CD1c-positive myeloid dendritic cell (primary cell): ENCODE data around the gene SLC39A11.

Source experiments
- DNase-seq: peaks from one replicate; pipeline ENCODE4 v3.0.0-alpha.2; 2016; ENCODE audit errors: extremely low spot score

Gene SLC39A11

GRCh38 chr17:72691017-72691416 is 401.5 kb downstream of the SLC39A11 start:
- no peak for DNase-seq

DNA sequence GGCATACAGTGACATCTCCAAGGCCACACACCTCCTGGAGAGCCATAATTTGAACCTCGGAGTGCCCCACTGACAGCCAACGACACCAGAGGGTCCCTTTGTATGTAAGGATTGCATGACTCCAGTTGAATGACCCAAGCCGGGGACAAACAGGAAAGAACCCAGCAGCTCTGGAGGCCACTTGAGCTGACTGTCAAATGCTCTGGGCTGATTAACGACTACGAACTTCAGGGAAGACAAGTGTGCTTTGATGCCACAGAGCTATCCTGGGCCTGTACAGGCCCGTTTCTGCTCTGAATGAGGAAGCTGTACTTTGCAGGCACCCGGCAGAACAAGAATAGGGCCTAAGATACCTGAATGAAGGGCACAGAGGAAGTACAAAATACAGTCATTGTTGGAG is 404.6 kb downstream of the SLC39A11 start:
- no peak for DNase-seq

GRCh38 chr17:72684405-72685020 is 408.0 kb downstream of the SLC39A11 start:
- no peak for DNase-seq

GRCh38 chr17:72683506-72684404 is 408.7 kb downstream of the SLC39A11 start:
- no peak for DNase-seq

GRCh38 chr17:72682605-72683004 is 409.9 kb downstream of the SLC39A11 start:
- DNase-seq: no peak

GRCh38 chr17:72681844-72682243 is 410.6 kb downstream of the SLC39A11 start:
- no peak for DNase-seq

- no peak for DNase-seq
These were observed 414.6 kb downstream of the SLC39A11 start for GRCh38 chr17:72677714-72678390.

GRCh38 chr17:72677108-72677507 is 415.4 kb downstream of the SLC39A11 start:
- DNase-seq: no peak

- DNase-seq: no peak
These were observed 419.8 kb downstream of the SLC39A11 start for GRCh38 chr17:72672729-72673128.

- DNase-seq: no peak
These were observed 421.5 kb downstream of the SLC39A11 start for GRCh38 chr17:72671016-72671415.

DNA sequence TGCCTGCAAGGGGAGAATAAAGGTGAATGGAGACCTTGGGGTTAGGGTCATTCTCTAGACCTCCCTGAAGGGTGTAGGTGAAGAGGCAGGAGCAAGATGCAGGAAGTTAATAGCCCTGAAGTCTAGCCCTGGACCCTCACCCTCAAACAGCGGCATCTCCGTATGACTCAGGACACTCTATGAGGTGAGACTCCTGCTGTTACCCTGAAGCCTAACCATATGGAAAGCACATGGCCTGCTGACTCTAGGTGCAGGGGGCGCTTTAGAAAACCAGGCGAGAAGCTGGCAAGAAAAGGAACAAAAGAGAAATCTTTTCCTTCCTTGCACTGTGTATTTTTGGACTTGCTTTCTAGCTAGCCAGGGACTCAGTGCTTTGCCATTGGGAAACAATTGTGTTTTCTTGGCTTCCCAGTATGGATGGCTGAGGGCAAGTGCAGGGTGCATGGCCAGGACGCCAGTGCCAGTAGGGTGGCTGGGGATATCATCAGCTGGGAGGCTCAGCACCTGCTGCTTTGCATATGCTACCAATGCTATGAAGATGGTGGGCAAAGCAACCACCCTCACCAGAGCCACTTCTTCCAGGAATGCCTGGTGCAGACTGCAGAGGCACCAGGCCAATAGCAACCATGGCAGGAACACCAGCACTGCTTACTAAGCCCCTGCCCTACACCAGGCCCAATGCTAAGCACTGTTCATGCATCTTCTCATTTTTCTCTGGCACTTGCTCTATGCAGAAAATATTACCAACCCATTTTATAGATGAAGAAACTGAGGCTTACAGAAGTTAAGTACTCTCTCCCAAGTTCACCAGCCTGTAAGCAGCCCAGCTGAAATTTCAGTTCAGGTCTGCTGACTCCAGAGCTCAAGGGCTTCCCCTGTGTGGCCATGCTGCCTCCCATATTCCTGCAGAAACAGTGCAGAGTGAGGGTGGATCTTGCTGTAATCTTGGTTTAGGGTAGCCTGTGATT is 425.1 kb downstream of the SLC39A11 start:
- no peak for DNase-seq

DNA sequence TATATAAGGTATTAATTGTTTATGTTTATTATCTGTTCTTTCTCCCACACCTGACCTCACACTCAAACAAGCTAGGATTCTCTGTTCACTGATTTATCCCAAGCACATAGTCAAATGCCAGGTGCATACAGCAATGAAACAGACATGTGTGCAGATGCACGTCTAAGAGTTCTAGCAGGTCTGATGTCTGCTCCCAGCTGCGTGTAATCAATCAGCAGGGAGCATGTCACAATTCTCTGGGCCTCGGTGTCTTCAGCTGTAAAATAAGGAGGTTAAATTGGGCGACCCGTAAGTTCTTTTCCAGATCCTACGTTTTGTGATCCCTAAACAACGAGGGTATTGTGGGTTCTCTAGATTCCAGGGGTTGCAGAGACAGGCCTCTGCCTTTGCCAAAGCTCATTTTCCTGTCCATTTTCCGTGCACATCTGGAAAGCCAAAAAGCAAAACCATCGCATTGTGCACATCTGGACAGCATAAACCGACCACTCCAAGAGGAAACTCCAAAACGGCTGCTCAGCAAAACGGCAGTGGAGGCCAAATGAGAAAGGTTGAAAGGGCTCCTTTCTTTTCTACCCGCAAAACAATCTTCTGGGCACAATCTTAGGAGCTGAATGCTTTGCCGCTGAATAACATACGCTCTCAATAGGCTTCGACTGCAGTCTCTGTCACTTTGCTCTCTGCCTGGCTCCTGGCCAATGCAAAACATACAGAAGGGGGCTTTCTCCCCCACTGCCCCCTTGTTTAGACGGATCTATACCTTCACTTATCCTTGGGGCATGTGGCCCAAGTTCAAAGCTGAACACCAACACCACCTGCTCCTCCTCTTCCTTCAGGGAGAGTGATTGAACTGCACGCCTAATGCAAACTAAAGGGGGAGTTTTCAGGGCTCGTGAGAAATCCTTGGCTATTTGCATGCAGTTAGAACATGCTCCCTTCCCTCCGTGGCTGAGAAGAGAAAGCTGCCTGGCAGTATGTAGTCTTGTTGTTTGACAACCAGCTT is 426.3 kb downstream of the SLC39A11 start:
- no peak for DNase-seq

DNA sequence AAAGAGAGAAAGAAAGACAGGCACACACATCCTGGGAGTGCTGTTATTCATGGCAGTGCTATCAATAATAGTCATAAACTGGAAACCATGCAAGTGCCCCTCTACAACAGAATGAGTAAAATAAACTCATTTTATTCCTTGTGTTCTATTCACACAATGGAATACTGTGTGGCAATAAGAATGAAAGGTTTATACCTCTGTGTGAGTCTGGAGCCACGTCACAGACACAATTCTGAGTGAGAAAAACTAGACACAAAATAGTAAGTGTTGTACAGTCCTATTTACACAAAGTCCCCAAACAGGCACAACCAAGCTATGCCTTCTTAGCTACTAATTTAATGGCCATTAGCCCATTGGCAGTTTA is 429.7 kb downstream of the SLC39A11 start:
- DNase-seq: no peak

- DNase-seq: no peak
These were observed 430.3 kb downstream of the SLC39A11 start for GRCh38 chr17:72661945-72662826.

- DNase-seq: no peak
These were observed 431.2 kb downstream of the SLC39A11 start for GRCh38 chr17:72661116-72661944.

DNA sequence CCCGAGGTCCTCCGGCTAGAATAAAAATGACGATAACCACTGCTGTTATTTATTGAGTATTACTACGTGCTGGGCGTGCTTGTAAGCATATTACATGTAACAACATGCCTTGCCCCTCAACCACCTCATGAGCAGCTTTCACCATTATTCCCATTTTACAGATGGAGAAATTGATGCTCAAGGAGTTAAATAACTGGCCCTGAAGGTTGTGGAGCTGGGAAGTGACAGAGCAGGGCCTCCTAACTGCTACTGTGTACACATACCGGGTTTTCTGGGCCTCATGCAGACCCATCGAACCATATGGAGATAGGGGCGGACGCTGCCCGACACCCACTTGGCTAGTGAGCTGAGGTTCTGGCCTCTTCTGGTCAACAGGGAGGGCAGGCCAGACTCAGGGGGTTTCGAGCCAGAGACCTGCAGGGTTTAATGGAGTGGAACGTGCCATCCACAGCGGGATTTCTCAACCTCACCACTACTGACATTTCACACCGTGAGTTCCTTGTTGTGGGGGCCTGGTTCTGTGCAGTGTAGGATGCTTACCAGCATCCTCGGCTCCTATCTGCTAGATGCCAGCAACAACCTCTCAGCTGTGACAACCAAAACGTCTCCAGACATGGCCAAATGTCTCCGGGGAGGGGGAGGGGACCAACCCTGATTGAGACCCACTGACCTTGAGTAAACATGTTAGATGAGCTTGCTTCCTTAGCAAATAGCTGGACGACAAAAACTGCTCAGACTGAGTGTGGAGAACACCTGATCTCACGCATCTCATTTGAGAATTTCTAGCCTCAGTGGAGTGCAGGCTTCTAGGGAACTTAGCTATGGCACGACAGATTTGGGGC is 432.0 kb downstream of the SLC39A11 start:
- no peak for DNase-seq

- DNase-seq: no peak
These were observed 432.7 kb downstream of the SLC39A11 start for GRCh38 chr17:72659811-72660210.
